Suprapubic skin (tissue), 3 donors: ENCODE measurements around the gene KNCN.
A peak's percentile ranks its signal among the peaks of the same experiment; 100 is the strongest.

ENCODE experiments used
- POLR2A ChIP-seq, 2 donors: fragments of 450-650 bp; IDR thresholded peaks; one replicate each; pipeline ENCODE4 v1.6.1; 2017; ENCODE audit warnings: antibody characterized with exemption in 2 of 2, mild to moderate bottlenecking in 2 of 2, moderate library complexity in 2 of 2
- TF ChIP-seq, protein P1 (sequence below), 2 donors: fragments of 200-600 bp in 1 of 2; fragments of 450-650 bp in 1 of 2; sonication (generic) in 1 of 2; IDR thresholded peaks; one replicate each; pipeline ENCODE4 v1.5.1; 2016 to 2019; ENCODE audit warnings: antibody characterized with exemption in 2 of 2, mild to moderate bottlenecking in 1 of 2, moderate library complexity in 1 of 2

DNA sequence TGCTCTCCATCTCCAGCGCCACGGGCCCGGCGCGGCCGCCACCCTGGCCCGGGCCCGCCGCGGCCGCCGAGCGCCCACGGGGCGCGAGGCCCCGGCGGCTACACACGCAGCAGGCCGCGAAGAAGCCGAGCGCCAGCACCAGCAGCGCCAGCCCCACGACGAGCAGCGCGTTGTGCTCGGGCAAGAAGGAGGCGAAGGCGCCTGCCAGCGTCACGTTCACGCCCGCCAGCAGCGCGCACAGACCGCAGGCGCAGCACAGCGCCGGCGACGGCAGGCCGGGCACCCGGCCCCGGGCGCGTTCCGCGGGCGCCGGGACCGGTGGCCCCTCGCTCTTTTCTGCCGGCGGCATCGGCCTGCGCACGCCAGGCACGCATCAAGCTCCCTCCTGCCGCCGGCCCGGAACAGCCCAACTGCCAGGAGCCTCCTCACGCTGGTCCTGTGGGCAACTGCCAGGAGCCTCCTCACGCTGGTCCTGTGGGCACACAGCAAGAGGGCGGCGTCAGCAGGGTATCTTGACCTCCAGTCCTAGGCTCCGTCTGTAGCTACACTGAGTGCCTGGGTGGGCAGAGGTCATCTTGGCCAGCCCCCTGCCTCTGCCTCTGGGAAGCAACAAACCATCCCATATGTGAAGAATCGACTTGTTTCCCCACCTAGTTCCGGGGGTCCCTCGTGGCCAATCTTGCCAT, 18.1 kb downstream of the KNCN start:
- no peak for TF ChIP-seq POLR2A (IDR thresholded peaks at IDR 0.05)
- TF ChIP-seq, protein P1, sequence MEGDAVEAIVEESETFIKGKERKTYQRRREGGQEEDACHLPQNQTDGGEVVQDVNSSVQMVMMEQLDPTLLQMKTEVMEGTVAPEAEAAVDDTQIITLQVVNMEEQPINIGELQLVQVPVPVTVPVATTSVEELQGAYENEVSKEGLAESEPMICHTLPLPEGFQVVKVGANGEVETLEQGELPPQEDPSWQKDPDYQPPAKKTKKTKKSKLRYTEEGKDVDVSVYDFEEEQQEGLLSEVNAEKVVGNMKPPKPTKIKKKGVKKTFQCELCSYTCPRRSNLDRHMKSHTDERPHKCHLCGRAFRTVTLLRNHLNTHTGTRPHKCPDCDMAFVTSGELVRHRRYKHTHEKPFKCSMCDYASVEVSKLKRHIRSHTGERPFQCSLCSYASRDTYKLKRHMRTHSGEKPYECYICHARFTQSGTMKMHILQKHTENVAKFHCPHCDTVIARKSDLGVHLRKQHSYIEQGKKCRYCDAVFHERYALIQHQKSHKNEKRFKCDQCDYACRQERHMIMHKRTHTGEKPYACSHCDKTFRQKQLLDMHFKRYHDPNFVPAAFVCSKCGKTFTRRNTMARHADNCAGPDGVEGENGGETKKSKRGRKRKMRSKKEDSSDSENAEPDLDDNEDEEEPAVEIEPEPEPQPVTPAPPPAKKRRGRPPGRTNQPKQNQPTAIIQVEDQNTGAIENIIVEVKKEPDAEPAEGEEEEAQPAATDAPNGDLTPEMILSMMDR (IDR thresholded peaks at IDR 0.05), result peak in 1 of 2 donors; percentile 3
